HG02798 (cell line): ENCODE measurements around the gene PCCB.
"Not testable (repeated sequence)": the region's sequence is repeated elsewhere in the genome, so short reads cannot be mapped to it uniquely, and the experiment has no call there.

ENCODE experiments used
- ATAC-seq: cut with Tn5 transposase; IDR thresholded peaks from one replicate; pipeline ENCODE4 v1.9.1; 2021; ENCODE audit warnings: mild to moderate bottlenecking; ENCODE audit not compliant: unreplicated experiment, poor library complexity

PCCB gene

GRCh38 chr3:136311261-136311660 is 61.1 kb downstream of the PCCB start:
- no peak for ATAC-seq

GRCh38 chr3:136311968-136312367 is 61.8 kb downstream of the PCCB start:
- ATAC-seq: no peak

- no peak for ATAC-seq
Measured at GRCh38 chr3:136326316-136326715, 76.2 kb downstream of the PCCB start.

GRCh38 chr3:136327671-136328070 is 77.5 kb downstream of the PCCB start:
- ATAC-seq: no peak

- no peak for ATAC-seq
Measured at GRCh38 chr3:136329593-136329992, 79.5 kb downstream of the PCCB start.

- ATAC-seq: no peak
Measured at GRCh38 chr3:136330900-136331299, 80.8 kb downstream of the PCCB start.

- ATAC-seq: no peak
Measured at GRCh38 chr3:136332302-136332701, 82.2 kb downstream of the PCCB start.

- ATAC-seq: no peak
Measured at GRCh38 chr3:136332776-136333175, 82.6 kb downstream of the PCCB start.

- no peak for ATAC-seq
Measured at GRCh38 chr3:136334209-136334608, 84.1 kb downstream of the PCCB start.

GRCh38 chr3:136334726-136335125 is 84.6 kb downstream of the PCCB start:
- not testable (repeated sequence) for ATAC-seq

GRCh38 chr3:136336329-136337100 is 86.4 kb downstream of the PCCB start:
- ATAC-seq: no peak

- ATAC-seq: no peak
Measured at GRCh38 chr3:136343446-136343845, 93.3 kb downstream of the PCCB start.

GRCh38 chr3:136343873-136344555 is 93.9 kb downstream of the PCCB start:
- no peak for ATAC-seq

- ATAC-seq: no peak
Measured at GRCh38 chr3:136346486-136346885, 96.3 kb downstream of the PCCB start.

GRCh38 chr3:136350132-136350531 is 100.0 kb downstream of the PCCB start:
- ATAC-seq: no peak

GRCh38 chr3:136350557-136350956 is 100.4 kb downstream of the PCCB start:
- ATAC-seq: no peak

GRCh38 chr3:136351351-136351750 is 101.2 kb downstream of the PCCB start:
- ATAC-seq: no peak

GRCh38 chr3:136351905-136352304 is 101.8 kb downstream of the PCCB start:
- no peak for ATAC-seq

GRCh38 chr3:136353461-136353860 is 103.3 kb downstream of the PCCB start:
- peak; percentile 38 for ATAC-seq

GRCh38 chr3:136366289-136366688 is 116.1 kb downstream of the PCCB start:
- ATAC-seq: no peak

GRCh38 chr3:136375800-136376199 is 125.7 kb downstream of the PCCB start:
- not testable (repeated sequence) for ATAC-seq

- ATAC-seq: no peak
Measured at GRCh38 chr3:136377508-136377907, 127.4 kb downstream of the PCCB start.
